A549 (cell line): ENCODE results near the gene SIRT6. TPM values are rescaled to one million over a fixed set of nuclear protein-coding genes. Genes with fewer than 3 reads are reported as not detected.

Source experiments
- ATAC-seq, 2 experiments: fragments of 200-7000 bp in 1 of 2; fragments of >200 bp in 1 of 2; cut with Nextera tagmentation in 1 of 2; cut with Tn5 transposase in 1 of 2; 3 replicates each; pipeline versions ENCODE4 v1.8.0 to v1.9.1; 2018 to 2020; ENCODE audit warnings: mild to moderate bottlenecking in 1 of 2, moderate library complexity in 1 of 2
- CTCF ChIA-PET: fragments of 300-600 bp; sonication (Branson Sonifier 250); formaldehyde crosslinking; extraction: SDS; loops from one replicate; lab custom pipeline; 2021; ENCODE audit warnings: antibody characterized with exemption, inconsistent platforms; lab: Yijun Ruan, JAX
- POLR2A ChIA-PET: fragments of 350-600 bp; formaldehyde crosslinking; extraction: SDS; loops from one replicate; lab custom pipeline; 2021; ENCODE audit warnings: antibody characterized with exemption, inconsistent platforms; lab: Yijun Ruan, JAX
- DNase-seq, 2 experiments: peaks; one replicate each; pipeline versions ENCODE4 v3.0.0 to v3.0.0-alpha.2; 2011 to 2016; ENCODE audit warnings: low read depth in 1 of 2, low spot score in 1 of 2
- FAIRE-seq: peaks from 2 replicates; lab custom pipeline; 2011; peaks lifted over from hg19 to GRCh38; lab: Jason Lieb, UNC
- H3K27ac ChIP-seq, 2 experiments: fragments of >200 bp; sonication (Bioruptor Twin); formaldehyde crosslinking; 3 replicates each; pipeline ENCODE4 v1.5.1; 2016 to 2017
- H3K4me1 ChIP-seq: fragments of >200 bp; sonication (Bioruptor Twin); formaldehyde crosslinking; 3 replicates; pipeline ENCODE4 v1.6.1; 2016
- H3K4me2 ChIP-seq: fragments of >200 bp; sonication (Bioruptor Twin); formaldehyde crosslinking; 3 replicates; pipeline ENCODE4 v1.6.1; 2016
- H3K4me3 ChIP-seq: fragments of >200 bp; sonication (Bioruptor Twin); formaldehyde crosslinking; 3 replicates; pipeline ENCODE4 v1.5.1; 2016
- H3K9me3 ChIP-seq: fragments of >200 bp; sonication (Bioruptor Twin); formaldehyde crosslinking; 3 replicates; pipeline ENCODE4 v1.6.1; 2016
- ATOH8 ChIP-seq: fragments of 250-450 bp; sonication (Bioruptor Pico); IDR thresholded peaks from 2 replicates; pipeline ENCODE4 v1.5.0; 2020; ENCODE audit warnings: low read depth, mild to moderate bottlenecking, moderate library complexity
- CEBPB ChIP-seq, 2 experiments: fragments of >200 bp in 1 of 2; sonication (Bioruptor Twin) in 1 of 2; formaldehyde crosslinking in 1 of 2; IDR thresholded peaks; 2 replicates each; pipeline ENCODE4 v1.6.1; 2012 to 2016
- CHD4 ChIP-seq: fragments of 200-600 bp; sonication (generic); IDR thresholded peaks from 2 replicates; pipeline ENCODE4 v1.6.1; 2016; ENCODE audit warnings: antibody characterized with exemption, mild to moderate bottlenecking, borderline replicate concordance
- EHMT2 ChIP-seq: fragments of 200-600 bp; sonication (generic); IDR thresholded peaks from 2 replicates; pipeline ENCODE4 v1.6.1; 2016; ENCODE audit warnings: antibody characterized with exemption, low read depth, mild to moderate bottlenecking, moderate library complexity
- ELK1 ChIP-seq: fragments of 150-350 bp; IDR thresholded peaks from 2 replicates; pipeline ENCODE4 v1.6.1; 2014; ENCODE audit warnings: low read depth, mild to moderate bottlenecking, low read length
- FOSB ChIP-seq: fragments of 250-450 bp; sonication (Bioruptor Pico); IDR thresholded peaks from 2 replicates; pipeline ENCODE4 v1.5.0; 2020; ENCODE audit warnings: mild to moderate bottlenecking, moderate library complexity
- FOXS1 ChIP-seq: fragments of 250-450 bp; sonication (Bioruptor Pico); IDR thresholded peaks from 2 replicates; pipeline ENCODE4 v1.5.0; 2020; ENCODE audit warnings: mild to moderate bottlenecking, moderate library complexity
- HES2 ChIP-seq: fragments of >200 bp; sonication (Bioruptor Twin); formaldehyde crosslinking; IDR thresholded peaks from 2 replicates; pipeline ENCODE4 v1.6.1; 2016
- HEYL ChIP-seq: fragments of 250-450 bp; sonication (Bioruptor Pico); IDR thresholded peaks from 2 replicates; pipeline ENCODE4 v1.8.0; 2021; ENCODE audit warnings: mild to moderate bottlenecking, moderate library complexity
- HMGXB4 ChIP-seq: fragments of 250-450 bp; sonication (Bioruptor Pico); IDR thresholded peaks from 2 replicates; pipeline ENCODE4 v1.5.0; 2021; ENCODE audit warnings: mild to moderate bottlenecking, moderate library complexity, borderline replicate concordance
- HOXA7 ChIP-seq: fragments of 250-450 bp; sonication (Bioruptor Pico); IDR thresholded peaks from 2 replicates; pipeline ENCODE4 v1.5.0; 2020; ENCODE audit warnings: mild to moderate bottlenecking, moderate library complexity
- HOXB13 ChIP-seq: fragments of 250-450 bp; sonication (Bioruptor Pico); IDR thresholded peaks from 2 replicates; pipeline ENCODE4 v1.5.0; 2020; ENCODE audit warnings: low read depth, mild to moderate bottlenecking, moderate library complexity
- HOXB5 ChIP-seq: fragments of 250-450 bp; sonication (Bioruptor Pico); IDR thresholded peaks from 2 replicates; pipeline ENCODE4 v1.5.0; 2020; ENCODE audit warnings: mild to moderate bottlenecking, moderate library complexity
- JUNB ChIP-seq: fragments of >200 bp; sonication (Bioruptor Twin); formaldehyde crosslinking; IDR thresholded peaks from 2 replicates; pipeline ENCODE4 v1.6.1; 2016
- KDM5A ChIP-seq: fragments of 200-600 bp; sonication (generic); IDR thresholded peaks from 2 replicates; pipeline ENCODE4 v1.6.1; 2016; ENCODE audit warnings: antibody characterized with exemption, mild to moderate bottlenecking
- MAX ChIP-seq: IDR thresholded peaks from 2 replicates; pipeline ENCODE4 v1.6.1; 2012
- MYC ChIP-seq: IDR thresholded peaks from 2 replicates; pipeline ENCODE4 v1.6.1; 2012; ENCODE audit warnings: mild to moderate bottlenecking, inconsistent platforms, low read length, improper control_type of control experiment, borderline replicate concordance
- NFE2L2 ChIP-seq: fragments of 150-350 bp; conservative IDR thresholded peaks from 2 replicates; pipeline ENCODE4 v1.6.1; 2014; ENCODE audit warnings: low read length
- NR3C1 ChIP-seq: fragments of >200 bp; sonication (Bioruptor Twin); formaldehyde crosslinking; IDR thresholded peaks from 3 replicates; pipeline ENCODE4 v1.6.1; 2017
- POLR2A ChIP-seq: IDR thresholded peaks from 2 replicates; pipeline ENCODE4 v1.6.1; 2012; ENCODE audit warnings: mild to moderate bottlenecking, low read length
- RARB ChIP-seq: fragments of 250-450 bp; sonication (Bioruptor Pico); IDR thresholded peaks from 2 replicates; pipeline ENCODE4 v1.8.0; 2021; ENCODE audit warnings: mild to moderate bottlenecking, moderate library complexity
- RCOR1 ChIP-seq: fragments of 150-350 bp; IDR thresholded peaks from 2 replicates; pipeline ENCODE4 v1.6.1; 2014; ENCODE audit warnings: antibody characterized with exemption, low read length, low read depth
- TP53 ChIP-seq: fragments of 250-450 bp; sonication (Bioruptor Pico); IDR thresholded peaks from 2 replicates; pipeline ENCODE4 v1.5.0; 2021; ENCODE audit warnings: mild to moderate bottlenecking, moderate library complexity
- USF2 ChIP-seq: fragments of 450-650 bp; IDR thresholded peaks from 2 replicates; pipeline ENCODE4 v1.6.1; 2014; ENCODE audit warnings: antibody characterized with exemption
- ZFP36 ChIP-seq: fragments of 450-650 bp; IDR thresholded peaks from 2 replicates; pipeline ENCODE4 v1.6.1; 2014; ENCODE audit warnings: borderline replicate concordance; ENCODE audit not compliant: partially characterized antibody
- WGBS: methylation state at CpG from one replicate; pipeline ENCODE4 v1.1.6; 2017; ENCODE audit errors: missing lambda C conversion rate; 5-methylcytosine and 5-hydroxymethylcytosine counted together
- polyA plus RNA-seq, 4 experiments: library from polyadenylated mRNA; depleted of rRNA in 3 of 4; stranded (reverse); fragments of >200 nt; fragmentation: RNase III in 1 of 4; extraction: RNeasy Plus Mini Kit Qiagen cat#74134 plus additional on column Dnase treatment in 1 of 4; gene quantifications; 2 replicates in 3 of 4; 3 replicates in 1 of 4; pipeline ENCODE4 v1.2.3, GENCODE V29; 2011 to 2017

Gene SIRT6
- polyA plus RNA-seq, 2 of the 4 experiments (the other 2 are of a cell fraction) = 11.7 to 21.6 TPM

- 11% methylated on average over 6 of the region's 28 CpGs for WGBS
- TF ChIP-seq FOSB (no peak), HMGXB4 (CRISPR knock-in tag) (no peak), ATOH8 (no peak), RCOR1 (no peak), NR3C1 (no peak), HOXB13 (CRISPR knock-in tag) (no peak), CHD4 (no peak), NFE2L2 (no peak), CEBPB (IDR thresholded peaks at IDR 0.05) (no peak), HOXA7 (CRISPR knock-in tag) (no peak), ELK1 (no peak), HEYL (no peak), POLR2A (no peak), RARB (CRISPR knock-in tag) (no peak), TP53 (no peak), MYC (no peak), HOXB5 (no peak)
- TF ChIP-seq, all 56 proteins: peak for 0
- POLR2A ChIA-PET = no interaction called here
- Histone ChIP-seq H3K9me3 (no peaks in the 10 kb centered on the region), H3K4me3 (peak overlapping the region; percentile 43), H3K4me2 (peak overlapping the region; percentile 92), H3K27ac (peak overlapping the region in 1 of 2 experiments; percentile 53; a peak in 1 of 6 replicates), H3K4me1 (peaks cover 15% of the 10 kb centered on the region; the same call in 2 of the 3 replicates)
- DNase-seq (no peak), ATAC-seq (no peak), FAIRE-seq (no peak)
- CTCF ChIA-PET = interaction anchor here (0.9 to 3.3 kb wide), 3 partner anchors 8 to 165 kb away, joined by 3 to 13 read pairs (median 5); no protein-coding TSS in a partner anchor
These were observed 16.2 kb upstream of the SIRT6 start for GRCh38 chr19:4198467-4199126.

- Histone ChIP-seq H3K27ac (peak overlapping the region in 1 of 2 experiments; percentile 53; a peak in 1 of 6 replicates), H3K4me3 (peak overlapping the region; percentile 43), H3K9me3 (no peaks in the 10 kb centered on the region), H3K4me1 (peaks cover 15% of the 10 kb centered on the region; the same call in 2 of the 3 replicates), H3K4me2 (peak overlapping the region; percentile 92)
- ATAC-seq (peak; percentile 49 to 55; a peak in 2 of 6 replicates), FAIRE-seq (no peak), DNase-seq (peak; percentile 39 to 55)
- 19% methylated on average over 38 of the region's 70 CpGs for WGBS
- CTCF ChIA-PET = interaction anchor here (0.9 to 3.3 kb wide), 3 partner anchors 8 to 165 kb away, joined by 3 to 13 read pairs (median 5); no protein-coding TSS in a partner anchor
- POLR2A ChIA-PET = no interaction called here
- no peak for TF ChIP-seq HES2
- no peak for TF ChIP-seq HEYL
- no peak for TF ChIP-seq USF2
- TF ChIP-seq EHMT2 = no peak
- no peak for TF ChIP-seq KDM5A
- TF ChIP-seq FOXS1 (CRISPR knock-in tag) = no peak
- no peak for TF ChIP-seq ATOH8
- TF ChIP-seq RARB (CRISPR knock-in tag) = no peak
- TF ChIP-seq MAX = peak; percentile 78
- no peak for TF ChIP-seq MYC
- no peak for TF ChIP-seq HMGXB4 (CRISPR knock-in tag)
- TF ChIP-seq ZFP36 = no peak
- no peak for TF ChIP-seq JUNB
These were observed 15.5 kb upstream of the SIRT6 start for GRCh38 chr19:4197625-4198466.
